Ovary (tissue), 9 donors: ENCODE measurements around the gene MAP4K2. TPM values are rescaled to one million over a fixed set of nuclear protein-coding genes. Genes with fewer than 3 reads are reported as not detected.

Source experiments
- DNase-seq, 5 donors: peaks; one replicate each; pipeline ENCODE4 v3.0.0-alpha.2; 2019 to 2020
- H3K27ac ChIP-seq, 2 donors: fragments of 200-600 bp; one replicate each; pipeline versions ENCODE4 v1.5.1 to v1.8.0; 2019 to 2022
- H3K27me3 ChIP-seq: fragments of 200-600 bp; one replicate; pipeline ENCODE4 v1.8.0; 2022
- H3K36me3 ChIP-seq: fragments of 200-600 bp; sonication (generic); one replicate; pipeline ENCODE4 v1.5.1; 2019
- H3K4me1 ChIP-seq: one replicate; pipeline ENCODE4 v1.8.1; 2013; ENCODE audit warnings: mild to moderate bottlenecking, moderate library complexity; ENCODE audit not compliant: insufficient read depth
- H3K4me3 ChIP-seq: fragments of 200-600 bp; sonication (generic); one replicate; pipeline ENCODE4 v1.5.1; 2017
- H3K9me3 ChIP-seq, 2 donors: fragments of 200-600 bp in 1 of 2; sonication (generic) in 1 of 2; one replicate each; pipeline versions ENCODE4 v1.5.1 to v1.8.1; 2013 to 2019; ENCODE audit warnings: mild to moderate bottlenecking in 1 of 2, moderate library complexity in 1 of 2
- CTCF ChIP-seq, 3 donors: fragments of 450-650 bp in 2 of 3; fragments of 200-600 bp in 1 of 3; IDR thresholded peaks; one replicate each; pipeline versions ENCODE4 v1.5.1 to v1.8.0; 2016 to 2022; ENCODE audit warnings: antibody characterized with exemption in 3 of 3, mild to moderate bottlenecking in 1 of 3
- EP300 ChIP-seq: sonication (generic); formaldehyde crosslinking; IDR thresholded peaks from one replicate; pipeline ENCODE4 v1.6.1; 2017; ENCODE audit warnings: antibody characterized with exemption
- POLR2A ChIP-seq: fragments of 450-650 bp; IDR thresholded peaks from one replicate; pipeline ENCODE4 v1.6.1; 2017; ENCODE audit warnings: antibody characterized with exemption, mild to moderate bottlenecking, moderate library complexity
- WGBS, 3 donors: extraction: QIAGEN DNeasy Blood & Tissue Kit in 1 of 3; methylation state at CpG; one replicate each; pipeline versions ENCODE4 v1.1.5 to v1.1.7; 2013 to 2017; 5-methylcytosine and 5-hydroxymethylcytosine counted together
- intact Hi-C, 4 donors: fragments of 100-400 bp; cut with DNase I; formaldehyde crosslinking; loops; one replicate each; pipeline versions ENCODE4 v1.11.0 to v1.15.1; 2022 to 2023
- polyA plus RNA-seq, 2 donors: library from polyadenylated mRNA; stranded (reverse); fragments of 200-250 nt in 1 of 2; fragments of 350-450 nt in 1 of 2; fragmentation: Illumina TruSeq in 1 of 2; extraction: RNeasy Lipid Tissue Mini Kit (QIAGEN cat#74804) in 1 of 2; gene quantifications; one replicate each; pipeline ENCODE4 v1.2.3, GENCODE V29; 2013 to 2014
- total RNA-seq, 7 donors: library from RNA; depleted of rRNA in 2 of 7; stranded (reverse); fragments of >200 nt in 2 of 7; fragmentation: NEBNext Ultra II Directional in 3 of 7; extraction: Animal tissue kit (Norgen Biotek cat#: 25700) in 3 of 7; gene quantifications; one replicate each; pipeline versions ENCODE4 v1.1.0 to v1.2.4, GENCODE V29; 2016 to 2023
- donor health status: DM: no; HTN: no; CAD: no; lungs with moderate emphysema.
- donor health status: DM: no; HTN: no; CAD: no.
- donor health status: Bipolar disorder and iron deficiency.
- donor health status: DM: yes; HTN: yes; CAD: no.
- donor health status: DM: no; HTN: no; CAD: no.
- donor health status: DM: yes; HTN: yes; CAD: no.

MAP4K2 gene
- total and polyA plus RNA-seq, 9 donors, result 2.3 to 15.5 (median 11.4) TPM

- TF ChIP-seq POLR2A, result no peak
- Histone ChIP-seq H3K36me3 (no peaks in the 10 kb centered on the region), H3K4me3 (no peak within 1 kb of the TSS), H3K27me3 (no peaks in the 10 kb centered on the region), H3K9me3 (no peaks in the 10 kb centered on the region), H3K4me1 (peaks cover 14% of the 10 kb centered on the region), H3K27ac (peak within 1 kb of the TSS; percentile 25 to 69)
- peak; percentile 78 to 89 (median 78) for DNase-seq
- 23 to 33% (median 25%) methylated on average over 24 of the region's 24 CpGs for WGBS, 3 donors
- intact Hi-C loops, result no loop called here
Measured at GRCh38 chr11:64759722-64760719, 43.0 kb downstream of the MAP4K2 start, which contains the start of gene PYGM. TSS of gene PYGM (minus strand) at chr11:64759974. CDS start at chr11:64759898, 76 bp downstream.

DNA sequence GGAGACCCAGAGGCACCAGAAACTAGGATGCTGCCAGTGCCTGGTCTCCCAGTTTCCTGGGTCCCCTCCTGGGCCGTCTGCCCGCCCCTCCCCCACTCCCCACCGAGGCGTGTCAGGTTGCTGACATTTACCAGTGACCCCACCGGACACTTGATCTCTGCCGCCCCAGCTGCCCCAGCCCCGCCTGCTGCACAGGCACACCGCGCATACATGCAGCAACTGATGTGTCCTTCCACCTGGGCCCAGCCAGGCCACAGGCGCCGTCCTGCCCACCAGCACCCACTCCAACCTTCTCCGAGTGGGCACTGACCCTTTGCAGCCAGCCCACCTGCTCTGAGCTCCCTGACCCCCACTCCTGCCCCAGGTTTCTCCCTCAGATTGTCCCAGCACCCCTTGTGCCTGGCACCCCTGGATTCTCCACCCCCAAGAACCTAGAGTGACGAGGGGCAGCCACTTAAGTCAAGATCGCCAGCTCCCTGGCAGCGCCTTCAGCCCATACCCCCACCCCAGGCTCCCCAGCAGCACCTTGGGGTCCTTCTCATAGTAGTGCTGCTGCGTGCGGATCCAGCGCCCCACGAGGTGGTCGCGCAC lies 43.8 kb downstream of the MAP4K2 start:
- Histone ChIP-seq H3K9me3 (no peaks in the 10 kb centered on the region), H3K27me3 (no peaks in the 10 kb centered on the region), H3K27ac (peak overlapping the region; percentile 25 to 69), H3K4me1 (peaks cover 14% of the 10 kb centered on the region), H3K4me3 (no peak overlapping the region), H3K36me3 (no peaks in the 10 kb centered on the region)
- 58 to 62% (median 62%) methylated on average over 17 to 21 of the region's 21 CpGs for WGBS, 3 donors
- intact Hi-C loops, result no loop called here
- TF ChIP-seq POLR2A (no peak), EP300 (no peak), CTCF (IDR thresholded peaks at IDR 0.05) (no peak)
- peak in 3 of 5 donors; percentile 14 to 44 (median 35) for DNase-seq

GRCh38 chr11:64758330-64759079 lies 44.5 kb downstream of the MAP4K2 start:
- H3K36me3 ChIP-seq, result no peaks in the 10 kb centered on the region
- no peaks in the 10 kb centered on the region for H3K9me3 ChIP-seq
- TF ChIP-seq EP300, result no peak
- no peak for TF ChIP-seq POLR2A
- TF ChIP-seq CTCF (IDR thresholded peaks at IDR 0.05), result no peak
- WGBS, 3 donors, result 85 to 88% (median 85%) methylated on average over 15 of the region's 15 CpGs
- no peak overlapping the region for H3K4me3 ChIP-seq
- peaks cover 14% of the 10 kb centered on the region for H3K4me1 ChIP-seq
- no peak overlapping the region for H3K27ac ChIP-seq
- intact Hi-C loops, result no loop called here
- DNase-seq, result no peak
- no peaks in the 10 kb centered on the region for H3K27me3 ChIP-seq

DNA sequence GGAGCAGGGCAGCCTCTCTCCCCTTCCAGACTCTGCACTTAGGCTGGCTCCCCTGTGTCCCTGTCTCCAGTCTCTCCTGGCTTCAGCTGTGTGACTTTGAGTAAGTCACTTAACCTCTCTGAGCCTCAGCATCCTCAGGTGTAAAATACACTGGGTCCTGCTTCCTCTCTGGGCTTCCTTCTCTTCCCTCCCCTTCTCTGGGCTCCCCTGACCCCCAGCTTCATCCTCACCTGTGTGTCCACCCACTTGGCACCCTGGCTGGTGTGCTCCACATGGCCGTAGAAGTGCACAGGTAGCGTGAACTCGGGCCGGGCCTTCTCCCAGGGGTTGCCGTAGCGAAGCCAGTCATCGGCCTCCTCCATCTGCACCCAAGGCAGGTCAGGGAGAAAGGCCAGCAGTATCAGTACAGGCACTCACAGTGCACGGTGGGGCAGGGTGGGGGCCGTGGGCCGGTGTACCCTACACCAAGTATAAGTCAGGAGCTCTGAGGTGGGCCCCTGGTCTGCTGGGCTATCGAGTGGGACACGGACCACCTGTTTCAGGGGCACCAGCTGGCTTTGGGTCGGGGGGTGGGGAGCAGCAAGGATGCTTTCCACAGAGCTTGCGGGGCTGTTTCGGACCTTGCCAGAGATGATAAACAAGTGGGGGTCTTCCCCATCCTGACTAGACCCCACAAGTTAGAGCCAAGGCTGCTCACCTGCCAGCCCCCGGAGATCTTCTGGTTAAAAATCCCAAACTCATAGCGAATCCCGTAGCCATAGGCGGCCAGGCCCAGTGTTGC lies 45.3 kb downstream of the MAP4K2 start:
- Histone ChIP-seq H3K9me3 (no peaks in the 10 kb centered on the region), H3K27ac (no peak overlapping the region), H3K4me1 (peaks cover 14% of the 10 kb centered on the region), H3K27me3 (no peaks in the 10 kb centered on the region), H3K4me3 (no peak overlapping the region), H3K36me3 (no peaks in the 10 kb centered on the region)
- intact Hi-C loops, result no loop called here
- peak in 1 of 5 donors; percentile 17 for DNase-seq
- WGBS, 3 donors, result 80 to 86% (median 82%) methylated on average over 18 to 19 of the region's 19 CpGs
- TF ChIP-seq CTCF (IDR thresholded peaks at IDR 0.05) (no peak), POLR2A (no peak), EP300 (no peak)
